Measurements from ENCODE around the gene RAB41.
"Not testable (repeated sequence)": the region's sequence is repeated elsewhere in the genome, so short reads cannot be mapped to it uniquely, and the experiment has no call there.

RAB41 gene

GRCh38 chrX:70289793-70290770 lies 8.1 kb downstream of the RAB41 start, which contains the start of the genes KIF4A and PDZD11:
TSS of gene KIF4A (plus strand) at chrX:70290104. CDS start at chrX:70290459, 355 bp downstream.
TSS of gene PDZD11 (minus strand) at chrX:70289927. CDS start at chrX:70289341, 586 bp downstream.
- DNase-seq (ENCODE audit: low read depth, low spot score), result peak; percentile 97

GRCh38 chrX:70292788-70293187 lies 10.8 kb downstream of the RAB41 start:
- no peak for DNase-seq (ENCODE audit: low read depth, low spot score)

- DNase-seq (ENCODE audit: low read depth, low spot score), result no peak
These were observed 11.6 kb downstream of the RAB41 start for GRCh38 chrX:70293621-70294020.

GRCh38 chrX:70301716-70302115 lies 19.7 kb downstream of the RAB41 start:
- no peak for DNase-seq (ENCODE audit: low read depth, low spot score)

GRCh38 chrX:70313503-70313902 lies 31.5 kb downstream of the RAB41 start:
- DNase-seq (ENCODE audit: low read depth, low spot score), result no peak

- no peak for DNase-seq (ENCODE audit: low read depth, low spot score)
These were observed 40.8 kb downstream of the RAB41 start for GRCh38 chrX:70322784-70323183.

DNA sequence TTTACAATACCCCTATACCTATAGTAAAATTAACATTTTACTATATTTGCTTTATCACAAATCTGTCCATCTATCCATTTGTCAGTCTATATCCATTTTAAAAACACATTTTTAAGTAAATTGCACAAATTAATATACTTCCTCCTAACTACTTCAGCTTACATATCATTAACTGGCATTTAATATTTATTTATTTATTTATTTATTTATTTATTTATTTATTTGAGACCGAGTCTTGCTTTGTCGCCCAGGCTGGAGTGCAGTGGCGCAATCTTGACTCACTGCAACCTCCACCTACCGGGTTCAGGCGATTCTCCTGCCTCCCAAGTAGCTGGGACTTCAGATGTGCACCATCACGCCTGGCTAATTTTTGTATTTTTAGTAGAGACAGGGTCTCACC lies 41.7 kb downstream of the RAB41 start:
- not testable (repeated sequence) for DNase-seq (ENCODE audit: low read depth, low spot score)

DNA sequence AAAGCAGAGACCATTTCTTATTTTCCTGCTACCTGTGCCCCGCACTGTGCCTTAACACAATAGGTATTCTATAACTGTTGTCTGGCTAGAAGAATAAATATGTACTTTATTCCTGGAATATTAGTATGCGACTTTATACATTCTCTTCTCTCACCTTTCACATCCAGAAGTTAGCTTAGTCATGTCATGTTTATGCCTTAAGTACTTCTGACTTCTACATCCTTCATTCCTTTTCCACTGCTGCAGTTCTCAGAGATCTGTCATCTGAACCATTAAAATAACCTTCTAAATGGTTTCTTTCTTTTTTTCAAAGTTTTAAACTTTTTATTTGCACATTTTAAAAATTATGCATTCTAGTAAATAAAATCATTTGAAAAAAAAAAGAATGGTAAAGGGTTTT lies 42.4 kb downstream of the RAB41 start:
- DNase-seq (ENCODE audit: low read depth, low spot score), result no peak

DNA sequence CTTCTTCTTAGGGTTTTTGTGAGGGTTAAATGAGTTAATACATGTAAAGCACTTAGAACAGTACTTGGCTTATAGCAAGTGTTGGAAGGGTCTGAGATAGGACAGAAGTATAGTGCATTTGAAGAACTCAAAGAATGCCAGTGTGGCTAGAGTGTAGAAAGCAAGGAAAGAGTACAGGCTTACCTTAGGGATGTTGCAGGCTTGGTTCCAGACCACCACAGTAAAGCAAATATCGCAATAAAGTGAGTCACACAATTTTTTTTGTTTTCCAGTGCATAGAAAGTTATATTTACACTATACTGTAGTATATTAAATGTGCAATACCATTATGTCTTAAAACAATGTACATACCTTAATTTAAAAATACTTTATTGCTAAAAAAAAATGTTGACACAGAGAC lies 49.2 kb downstream of the RAB41 start:
- no peak for DNase-seq (ENCODE audit: low read depth, low spot score)

GRCh38 chrX:70332600-70332999 lies 50.6 kb downstream of the RAB41 start:
- DNase-seq (ENCODE audit: low read depth, low spot score), result no peak
